ENCODE results near the gene AOAH. TPM values are rescaled to one million over a fixed set of nuclear protein-coding genes. Genes with fewer than 3 reads are reported as not detected.

The AOAH gene
- total RNA-seq, 1 experiment from 2014 or later = 0.39 TPM

- no peaks in the 10 kb centered on the region for H3K9me3 ChIP-seq (ENCODE audit: control insufficient read depth, low read depth, low read length)
- no peak overlapping the region for H2AFZ ChIP-seq (ENCODE audit: low read length)
- no peak overlapping the region for H3T11ph ChIP-seq (ENCODE audit: low read length)
- H4K91ac ChIP-seq (ENCODE audit: insufficient read length, low read depth, low read length) = no peak overlapping the region
- H3K18ac ChIP-seq (ENCODE audit: insufficient read length, low read depth, low read length) = no peak overlapping the region
- no peaks in the 10 kb centered on the region for H3K79me1 ChIP-seq (ENCODE audit: insufficient read depth, low read depth, low read length, poor library complexity, severe bottlenecking)
- DNase-seq = no peak
- Mint-ChIP-seq H3K4me1 (peaks cover 11 to 14% of the 10 kb centered on the region in 2 experiments), H3K9me3 (no peaks in the 10 kb centered on the region), H3K4me3 (no peak overlapping the region), H3K36me3 (ENCODE audit: insufficient read depth in 1 of 3, low read depth in 3 of 3) (no peaks in the 10 kb centered on the region), H3K27me3 (ENCODE audit: low read depth) (no peaks in the 10 kb centered on the region), H3K27ac (no peak overlapping the region)
- no peak overlapping the region for H2BK120ac ChIP-seq (ENCODE audit: low read depth, low read length, poor library complexity, severe bottlenecking)
- H4K8ac ChIP-seq (replicated peaks; ENCODE audit: insufficient read length, low read depth, low read length) = no peak overlapping the region
- no peak overlapping the region for H3K4me2 ChIP-seq (ENCODE audit: insufficient read depth, insufficient read length, low read length)
- no peaks in the 10 kb centered on the region for H3K79me2 ChIP-seq (ENCODE audit: insufficient read depth, low read length)
- no peak overlapping the region for H2BK5ac ChIP-seq (ENCODE audit: insufficient read length, low read length)
- H2BK15ac ChIP-seq (ENCODE audit: low read depth, low read length) = no peak overlapping the region
- H2BK20ac ChIP-seq (ENCODE audit: low read depth, low read length, poor library complexity, severe bottlenecking) = no peak overlapping the region
- no peaks in the 10 kb centered on the region for H4K20me1 ChIP-seq (ENCODE audit: control insufficient read depth, insufficient read depth, insufficient read length)
- H3K23me2 ChIP-seq (ENCODE audit: insufficient read length, low read depth, low read length, poor library complexity, severe bottlenecking) = peaks cover 3% of the 10 kb centered on the region
- no peak overlapping the region for H4K5ac ChIP-seq (ENCODE audit: insufficient read length, low read depth, low read length)
- 0 out of 2 replicates have a peak, but pooled peaks cover 5% of the 10 kb centered on the region for H3K4me1 ChIP-seq (ENCODE audit: insufficient read depth, low read length)
- H3K27ac ChIP-seq (ENCODE audit: insufficient read length, low read depth, low read length) = no peak overlapping the region
- no peak overlapping the region for H3K23ac ChIP-seq (ENCODE audit: insufficient read length, low read depth, low read length)
- no peak overlapping the region for H3K56ac ChIP-seq (ENCODE audit: insufficient read length, low read depth, low read length)
- no peak overlapping the region for H2BK12ac ChIP-seq (ENCODE audit: insufficient read length, low read depth, low read length)
- no peak overlapping the region for H2AK5ac ChIP-seq (ENCODE audit: insufficient read length, low read length)
- H3K27me3 ChIP-seq (ENCODE audit: insufficient read depth, low read length) = no peaks in the 10 kb centered on the region
- H3K14ac ChIP-seq (ENCODE audit: insufficient read depth, low read length) = no peak overlapping the region
- TF ChIP-seq, protein P1, sequence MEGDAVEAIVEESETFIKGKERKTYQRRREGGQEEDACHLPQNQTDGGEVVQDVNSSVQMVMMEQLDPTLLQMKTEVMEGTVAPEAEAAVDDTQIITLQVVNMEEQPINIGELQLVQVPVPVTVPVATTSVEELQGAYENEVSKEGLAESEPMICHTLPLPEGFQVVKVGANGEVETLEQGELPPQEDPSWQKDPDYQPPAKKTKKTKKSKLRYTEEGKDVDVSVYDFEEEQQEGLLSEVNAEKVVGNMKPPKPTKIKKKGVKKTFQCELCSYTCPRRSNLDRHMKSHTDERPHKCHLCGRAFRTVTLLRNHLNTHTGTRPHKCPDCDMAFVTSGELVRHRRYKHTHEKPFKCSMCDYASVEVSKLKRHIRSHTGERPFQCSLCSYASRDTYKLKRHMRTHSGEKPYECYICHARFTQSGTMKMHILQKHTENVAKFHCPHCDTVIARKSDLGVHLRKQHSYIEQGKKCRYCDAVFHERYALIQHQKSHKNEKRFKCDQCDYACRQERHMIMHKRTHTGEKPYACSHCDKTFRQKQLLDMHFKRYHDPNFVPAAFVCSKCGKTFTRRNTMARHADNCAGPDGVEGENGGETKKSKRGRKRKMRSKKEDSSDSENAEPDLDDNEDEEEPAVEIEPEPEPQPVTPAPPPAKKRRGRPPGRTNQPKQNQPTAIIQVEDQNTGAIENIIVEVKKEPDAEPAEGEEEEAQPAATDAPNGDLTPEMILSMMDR (conservative IDR thresholded peaks at IDR 0.05) = no peak
- no peak overlapping the region for H3K9ac ChIP-seq (ENCODE audit: extremely low read depth, insufficient read length, low read length)
- no peak overlapping the region for H3K4ac ChIP-seq (ENCODE audit: low read depth, low read length)
- WGBS (ENCODE audit: extremely low coverage, insufficient read length, low lambda C conversion rate) = no CpG with 5 or more reads among the region's 4 CpGs
These were observed 34.3 kb downstream of the AOAH start for GRCh38 chr7:36690041-36690440.

Measured in H9 (cell line).